Motor neuron (in vitro differentiated cells): ENCODE results near the gene STK35. TPM values are rescaled to one million over a fixed set of nuclear protein-coding genes. Genes with fewer than 3 reads are reported as not detected.

Source experiments
- ATAC-seq, 8 experiments: fragments of 200-7000 bp; cut with Tn5 transposase; replicated peaks in 6 of 8; 2 replicates each; pipeline ENCODE4 v1.8.0; 2021; ENCODE audit warnings: mild to moderate bottlenecking in 8 of 8, moderate library complexity in 8 of 8
- H3K27ac ChIP-seq, 2 donors: fragments of 250-450 bp; sonication (Bioruptor Pico); 2 replicates each; pipeline ENCODE4 v1.9.0; 2021; ENCODE audit warnings: antibody characterized with exemption in 2 of 2, mild to moderate bottlenecking in 2 of 2, moderate library complexity in 1 of 2
- H3K4me1 ChIP-seq, 2 donors: fragments of 250-450 bp; sonication (Bioruptor Pico); replicated peaks in 1 of 2; 2 replicates each; pipeline ENCODE4 v1.6.1; 2021; ENCODE audit warnings: antibody characterized with exemption in 2 of 2, mild to moderate bottlenecking in 2 of 2, moderate library complexity in 1 of 2
- H3K4me3 ChIP-seq, 5 donors: fragments of 250-450 bp; sonication (Bioruptor Pico); 2 replicates each; pipeline ENCODE4 v1.9.0; 2021; ENCODE audit warnings: antibody characterized with exemption in 5 of 5, mild to moderate bottlenecking in 5 of 5, moderate library complexity in 4 of 5
- WGBS, 10 experiments: fragments of 450-650 bp; shearing (Covaris generic); methylation state at CpG; one replicate each; pipeline ENCODE4 v1.0.0; 2022; 5-methylcytosine and 5-hydroxymethylcytosine counted together
- in situ Hi-C, 9 experiments: fragments of 400-800 bp; cut with MboI; loops; one replicate each; pipeline ENCODE4 v1.15.0; 2021; ENCODE audit warnings: low sequenced_read_pairs in 9 of 9, low pct_unique_long_range_greater_than_20kb in 2 of 9; ENCODE audit not compliant: unreplicated experiment in 9 of 9
- total RNA-seq, 8 experiments: library from RNA; unstranded; fragments of 300-600 nt; gene quantifications; 2 replicates each; pipeline versions ENCODE4 v1.2.3 to v1.2.4, GENCODE V29; 2022

Gene STK35
- total RNA-seq, 8 experiments from 2014 or later = 7.1 to 14.4 (median 11.1) TPM

DNA sequence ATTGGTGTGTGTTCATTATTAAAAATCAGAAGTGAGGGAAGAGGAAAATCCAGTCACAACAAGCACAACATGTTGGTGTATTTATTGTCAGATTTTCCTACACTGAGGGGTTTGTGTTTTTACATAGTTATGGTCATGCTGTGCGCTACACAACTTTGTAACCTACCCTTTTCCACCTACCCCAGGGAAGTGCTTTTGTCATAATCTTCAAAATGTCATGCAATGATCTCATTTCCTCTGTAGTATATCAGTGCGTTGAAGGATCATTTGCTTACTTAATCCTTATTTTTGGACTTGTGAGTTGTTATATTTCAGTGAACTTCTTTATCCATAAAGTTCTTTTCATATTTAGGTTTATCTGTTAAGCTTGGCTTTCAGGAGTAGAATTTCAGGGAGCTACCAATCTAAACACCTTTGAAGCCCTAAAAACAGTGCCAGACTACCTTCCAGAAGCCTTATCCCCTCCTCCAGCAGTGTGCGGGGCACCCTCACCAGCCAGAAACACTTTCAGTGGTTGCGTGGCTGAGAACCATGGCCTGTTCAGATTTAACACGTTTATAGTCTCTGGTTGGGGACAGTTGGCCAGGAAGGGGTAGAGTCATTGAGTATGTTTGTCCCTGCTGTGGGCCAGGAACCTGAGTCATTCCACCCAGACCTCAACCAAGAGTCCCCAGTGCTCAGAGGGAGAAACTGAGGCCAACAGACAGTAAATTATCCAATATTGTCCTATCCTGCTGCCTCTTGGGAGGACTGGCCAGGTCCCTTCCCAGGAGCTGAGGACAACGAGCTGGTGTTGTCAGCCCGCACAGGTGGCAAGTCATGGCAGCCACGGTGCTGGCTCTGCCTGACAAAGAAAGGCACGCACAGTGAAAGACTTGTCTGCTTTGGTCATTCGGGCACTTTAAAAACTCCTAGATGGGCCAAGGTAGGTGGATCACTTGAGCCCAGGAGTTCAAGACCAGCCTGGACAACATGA lies 40.3 kb downstream of the STK35 start:
- H3K4me3 ChIP-seq = no peak overlapping the region
- ATAC-seq = no peak
- 80 to 100% (median 98%) methylated on average over 1 to 5 of the region's 10 CpGs; no CpG with 5 or more reads in 2 of the 10 experiments for WGBS, 10 experiments
- no peak overlapping the region for H3K27ac ChIP-seq
- no peaks in the 10 kb centered on the region for H3K4me1 ChIP-seq
- in situ Hi-C loops = no loop called here

GRCh38 chr20:2142649-2143048 lies 41.0 kb downstream of the STK35 start:
- no peak for ATAC-seq
- H3K4me1 ChIP-seq = no peaks in the 10 kb centered on the region
- no peak overlapping the region for H3K27ac ChIP-seq
- H3K4me3 ChIP-seq = no peak overlapping the region
- WGBS, 10 experiments = 60 to 100% (median 85%) methylated on average over 1 to 4 of the region's 6 CpGs; no CpG with 5 or more reads in 4 of the 10 experiments
- in situ Hi-C loops = no loop called here

- 90 to 100% (median 95%) methylated on average over 1 to 10 of the region's 10 CpGs; no CpG with 5 or more reads in 1 of the 10 experiments for WGBS, 10 experiments
- in situ Hi-C loops = no loop called here
- Histone ChIP-seq H3K27ac (no peak overlapping the region), H3K4me1 (no peaks in the 10 kb centered on the region), H3K4me3 (no peak overlapping the region)
- no peak for ATAC-seq
These were observed 42.0 kb downstream of the STK35 start for GRCh38 chr20:2143594-2143993.

DNA sequence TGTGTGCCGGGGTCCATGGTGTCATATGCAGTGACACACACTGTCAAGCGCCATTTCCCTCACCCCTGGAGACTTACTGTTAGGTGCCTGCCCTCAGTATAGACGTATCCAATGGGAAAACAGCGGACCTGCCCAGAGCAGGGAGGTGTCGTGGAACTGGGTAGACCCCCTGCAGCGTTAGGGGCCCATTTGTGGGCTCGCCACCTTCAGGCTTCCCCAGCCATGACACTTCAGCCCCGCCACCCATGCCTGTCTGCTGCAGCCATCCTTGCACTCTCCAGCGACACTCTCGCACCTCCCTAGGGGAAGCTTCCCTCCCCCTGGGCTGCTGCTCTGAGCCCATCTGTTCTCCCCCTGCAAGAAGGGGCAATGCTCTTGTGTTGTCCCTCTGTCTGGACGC lies 43.2 kb downstream of the STK35 start:
- 95 to 100% (median 98%) methylated on average over 1 to 4 of the region's 11 CpGs; no CpG with 5 or more reads in 6 of the 10 experiments for WGBS, 10 experiments
- ATAC-seq = no peak
- no peak overlapping the region for H3K4me3 ChIP-seq
- H3K27ac ChIP-seq = no peak overlapping the region
- no peaks in the 10 kb centered on the region for H3K4me1 ChIP-seq
- in situ Hi-C loops = no loop called here

DNA sequence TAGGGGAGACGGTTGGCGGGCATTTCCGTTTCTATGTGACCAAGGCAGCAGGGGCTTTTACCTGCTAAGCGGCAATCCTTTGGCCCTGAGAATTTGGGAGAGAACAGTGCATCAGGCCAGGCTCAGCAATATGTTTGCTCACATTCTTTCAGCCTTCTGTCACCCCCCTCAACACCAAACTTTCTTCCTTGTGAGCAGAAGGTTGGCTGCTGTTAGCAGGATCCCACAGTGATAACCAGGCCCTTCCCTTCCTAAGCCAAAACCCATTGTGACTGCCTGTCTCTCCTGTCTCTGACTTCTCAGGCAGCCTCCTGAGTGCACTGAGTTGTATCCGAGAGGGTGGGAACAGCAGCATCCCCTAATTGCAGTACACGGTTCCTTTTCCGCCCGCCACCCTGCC lies 43.7 kb downstream of the STK35 start:
- no peaks in the 10 kb centered on the region for H3K4me1 ChIP-seq
- WGBS, 10 experiments = 80 to 100% (median 95%) methylated on average over 1 to 6 of the region's 8 CpGs; no CpG with 5 or more reads in 4 of the 10 experiments

GRCh38 chr20:2146080-2146867 lies 44.6 kb downstream of the STK35 start:
- WGBS, 10 experiments = 73 to 100% (median 89%) methylated on average over 2 to 14 of the region's 18 CpGs; no CpG with 5 or more reads in 2 of the 10 experiments
- in situ Hi-C loops = no loop called here
- no peak overlapping the region for H3K4me3 ChIP-seq
- no peak for ATAC-seq
- no peaks in the 10 kb centered on the region for H3K4me1 ChIP-seq
- no peak overlapping the region for H3K27ac ChIP-seq

More for the DNA sequence above, 43.7 kb downstream of the STK35 start:
- in situ Hi-C loops = no loop called here
- Histone ChIP-seq H3K27ac (no peak overlapping the region), H3K4me3 (no peak overlapping the region)
- ATAC-seq = no peak

DNA sequence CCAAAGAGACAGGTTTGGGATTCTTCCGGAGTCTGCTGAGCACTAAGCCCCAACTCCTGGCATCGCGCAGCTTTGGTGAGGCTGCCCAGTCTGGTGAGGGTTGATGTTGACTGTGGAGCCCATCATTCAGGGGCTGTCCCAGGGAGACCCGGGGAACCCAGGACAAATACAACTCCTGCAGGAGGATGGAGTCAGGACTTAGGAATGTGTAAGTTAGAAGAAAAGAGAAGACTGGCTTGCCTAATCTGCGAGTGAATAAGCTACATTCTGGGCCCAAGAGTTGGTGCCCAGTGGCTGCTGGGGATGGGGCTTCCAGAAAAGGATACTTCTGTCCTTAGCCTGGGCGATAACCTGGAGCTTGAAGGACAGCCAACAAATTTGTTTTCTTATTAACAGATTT lies 47.9 kb downstream of the STK35 start:
- no peak overlapping the region for H3K4me3 ChIP-seq
- in situ Hi-C loops = no loop called here
- no peak overlapping the region for H3K27ac ChIP-seq
- 58 to 100% (median 87%) methylated on average over 1 to 5 of the region's 6 CpGs; no CpG with 5 or more reads in 4 of the 10 experiments for WGBS, 10 experiments
- no peaks in the 10 kb centered on the region for H3K4me1 ChIP-seq
- ATAC-seq = peak in 1 of 8 experiments; percentile 31

DNA sequence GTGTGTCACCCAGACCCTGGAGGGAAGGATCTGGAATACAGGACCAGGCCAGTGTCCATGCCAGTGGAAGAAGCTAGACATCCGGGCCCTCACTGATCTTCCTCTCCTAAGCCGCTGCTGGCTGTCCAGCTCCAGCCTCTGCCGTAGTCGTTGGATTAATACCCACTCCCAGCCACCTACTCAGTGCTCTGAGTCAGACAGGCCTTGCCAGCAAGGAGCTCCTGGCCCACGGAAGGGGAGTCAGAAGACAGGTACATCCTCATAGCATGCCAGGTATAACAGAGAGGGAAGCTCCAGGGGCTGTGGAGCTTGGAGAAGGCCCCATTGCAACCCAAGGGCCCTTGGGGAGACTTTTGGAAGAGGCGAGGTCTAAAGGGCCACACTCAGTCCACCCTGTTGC lies 49.0 kb downstream of the STK35 start:
- 85 to 100% (median 98%) methylated on average over 1 to 5 of the region's 6 CpGs; no CpG with 5 or more reads in 5 of the 10 experiments for WGBS, 10 experiments
- ATAC-seq = no peak
- in situ Hi-C loops = loop anchor here in 5 of 9 experiments (25.0 kb wide), 3 partner anchors 163 to 388 kb away; partner anchors contain the start of gene PDYN (in 3 of the 5)

GRCh38 chr20:2151858-2152281 lies 50.2 kb downstream of the STK35 start:
- peak in 4 of 8 experiments; percentile 65 to 98 (median 96) for ATAC-seq

More for the DNA sequence above, 49.0 kb downstream of the STK35 start:
- no peak overlapping the region for H3K4me3 ChIP-seq
- no peaks in the 10 kb centered on the region for H3K4me1 ChIP-seq
- no peak overlapping the region for H3K27ac ChIP-seq

DNA sequence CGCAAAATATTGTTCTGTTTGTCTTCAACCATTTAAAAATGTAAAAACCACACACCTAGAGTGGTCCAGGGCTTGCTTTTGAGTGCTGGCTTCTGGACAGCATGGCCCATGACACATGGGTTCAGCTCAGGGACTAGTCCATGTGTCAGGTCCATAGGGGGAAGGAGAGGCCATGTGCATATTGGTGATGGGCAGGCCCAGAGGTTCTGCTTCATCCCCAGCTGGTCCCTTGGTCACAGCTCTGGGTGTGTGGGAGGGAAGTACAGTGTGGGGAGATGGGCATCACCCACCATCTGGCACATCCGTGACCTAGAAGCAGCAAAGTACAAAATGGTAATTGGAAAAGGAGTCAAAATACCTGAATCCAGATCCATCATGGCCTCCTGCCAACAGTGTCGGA lies 50.7 kb downstream of the STK35 start:
- Histone ChIP-seq H3K4me3 (no peak overlapping the region), H3K27ac (no peak overlapping the region), H3K4me1 (no peaks in the 10 kb centered on the region)
- in situ Hi-C loops = loop anchor here in 5 of 9 experiments (25.0 kb wide), 3 partner anchors 165 to 390 kb away; partner anchors contain the start of gene PDYN (in 3 of the 5)
- peak in 4 of 8 experiments; percentile 16 to 72 (median 38) for ATAC-seq
- WGBS, 10 experiments = 0 to 100% (median 69%) methylated on average over 1 to 3 of the region's 3 CpGs; no CpG with 5 or more reads in 2 of the 10 experiments

More at GRCh38 chr20:2151858-2152281, 50.2 kb downstream of the STK35 start:
- H3K4me3 ChIP-seq = no peak overlapping the region
- H3K4me1 ChIP-seq = no peaks in the 10 kb centered on the region
- H3K27ac ChIP-seq = no peak overlapping the region
- in situ Hi-C loops = loop anchor here in 5 of 9 experiments (25.0 kb wide), 3 partner anchors 165 to 390 kb away; partner anchors contain the start of gene PDYN (in 3 of the 5)
- 17 to 100% (median 82%) methylated on average over 1 to 3 of the region's 3 CpGs; no CpG with 5 or more reads in 2 of the 10 experiments for WGBS, 10 experiments

DNA sequence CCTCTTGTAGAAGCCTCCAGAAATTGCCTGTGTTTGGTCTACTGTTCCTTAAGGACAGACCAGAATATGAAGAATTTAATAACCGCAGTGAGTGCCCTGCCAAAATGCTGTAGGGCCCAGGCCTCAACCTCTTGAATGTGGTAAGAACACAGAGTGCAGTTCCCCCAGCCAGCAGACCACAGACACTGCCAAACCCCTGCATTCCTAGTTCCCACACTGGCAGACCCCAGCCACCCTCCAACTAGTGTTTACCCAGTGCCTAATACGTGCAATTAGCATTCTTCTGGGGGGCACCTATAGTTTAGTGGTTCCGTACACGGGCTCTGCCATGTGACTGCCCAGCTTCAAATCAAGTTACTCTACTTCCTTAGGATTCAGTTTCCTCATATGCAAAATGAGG lies 51.7 kb downstream of the STK35 start:
- no peak for ATAC-seq
- no peak overlapping the region for H3K27ac ChIP-seq
- in situ Hi-C loops = loop anchor here in 5 of 9 experiments (25.0 kb wide), 3 partner anchors 166 to 391 kb away; partner anchors contain the start of gene PDYN (in 3 of the 5)
- no peak overlapping the region for H3K4me3 ChIP-seq
- WGBS, 10 experiments = 67 to 100% (median 81%) methylated on average over 1 to 3 of the region's 4 CpGs; no CpG with 5 or more reads in 5 of the 10 experiments
- H3K4me1 ChIP-seq = no peaks in the 10 kb centered on the region

DNA sequence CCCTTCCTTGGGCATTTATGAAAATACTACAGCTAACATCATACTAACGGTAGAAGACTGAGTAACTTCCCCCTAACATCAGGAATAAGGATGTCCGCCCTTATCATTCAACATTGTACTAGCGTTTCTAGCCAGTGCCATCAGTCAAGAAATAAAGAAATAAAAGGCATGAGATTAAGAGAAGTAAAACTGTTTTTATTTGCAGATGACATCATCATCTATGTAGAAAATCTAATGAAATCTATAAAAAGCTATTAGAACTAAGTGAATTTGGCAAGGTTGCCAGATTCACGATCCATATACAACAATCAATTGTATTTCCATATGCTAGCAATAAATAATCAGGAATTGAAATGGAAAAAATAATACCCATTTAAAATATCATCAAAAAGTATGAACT lies 54.6 kb downstream of the STK35 start:
- Histone ChIP-seq H3K4me1 (no peaks in the 10 kb centered on the region), H3K4me3 (no peak overlapping the region), H3K27ac (no peak overlapping the region)
- no peak for ATAC-seq
- in situ Hi-C loops = loop anchor here in 5 of 9 experiments (25.0 kb wide), 3 partner anchors 169 to 394 kb away; partner anchors contain the start of gene PDYN (in 3 of the 5)
- 45 to 100% (median 88%) methylated on average over 1 to 4 of the region's 4 CpGs for WGBS, 10 experiments
